Ascending aorta (tissue), 2 donors: ENCODE data around the gene DRAM1. TPM values are rescaled to one million over a fixed set of nuclear protein-coding genes. Genes with fewer than 3 reads are reported as not detected.
"Not testable (repeated sequence)": the region's sequence is repeated elsewhere in the genome, so short reads cannot be mapped to it uniquely, and the experiment has no call there.

ENCODE experiments used
- DNase-seq, 2 donors: peaks; one replicate each; pipeline ENCODE4 v3.0.0-alpha.2; 2019; ENCODE audit warnings: low spot score in 2 of 2
- H3K27ac ChIP-seq, 2 donors: fragments of 200-600 bp; sonication (generic); one replicate each; pipeline ENCODE4 v1.5.1; 2016 to 2017; ENCODE audit warnings: mild to moderate bottlenecking in 1 of 2
- H3K27me3 ChIP-seq: fragments of 200-600 bp; sonication (generic); one replicate; pipeline ENCODE4 v1.5.1; 2017
- H3K36me3 ChIP-seq, 2 donors: fragments of 200-600 bp; sonication (generic); one replicate each; pipeline ENCODE4 v1.5.1; 2016
- H3K4me1 ChIP-seq, 2 donors: fragments of 200-600 bp; sonication (generic); one replicate each; pipeline ENCODE4 v1.5.1; 2016 to 2017; ENCODE audit warnings: mild to moderate bottlenecking in 1 of 2
- H3K4me3 ChIP-seq, 2 donors: fragments of 200-600 bp; sonication (generic); one replicate each; pipeline ENCODE4 v1.5.1; 2016 to 2017; ENCODE audit warnings: mild to moderate bottlenecking in 1 of 2
- H3K9me3 ChIP-seq, 2 donors: fragments of 200-600 bp; sonication (generic); one replicate each; pipeline ENCODE4 v1.5.1; 2016
- intact Hi-C: fragments of 100-400 bp; cut with DNase I; formaldehyde crosslinking; loops from one replicate; pipeline ENCODE4 v1.15.1; 2023
- total RNA-seq: library from RNA; depleted of rRNA; stranded (reverse); fragments of >200 nt; gene quantifications from one replicate; pipeline ENCODE4 v1.1.0, GENCODE V29; 2016
- TF ChIP-seq, protein P1 (sequence below), 3 experiments: fragments of 200-600 bp in 2 of 3; fragments of 450-650 bp in 1 of 3; sonication (generic) in 2 of 3; IDR thresholded peaks; one replicate each; pipeline ENCODE4 v1.5.1; 2016 to 2019; ENCODE audit warnings: antibody characterized with exemption in 3 of 3, mild to moderate bottlenecking in 1 of 3, moderate library complexity in 1 of 3

Gene DRAM1
- total RNA-seq, 1 donor from 2014 or later: 8.8 TPM

DNA sequence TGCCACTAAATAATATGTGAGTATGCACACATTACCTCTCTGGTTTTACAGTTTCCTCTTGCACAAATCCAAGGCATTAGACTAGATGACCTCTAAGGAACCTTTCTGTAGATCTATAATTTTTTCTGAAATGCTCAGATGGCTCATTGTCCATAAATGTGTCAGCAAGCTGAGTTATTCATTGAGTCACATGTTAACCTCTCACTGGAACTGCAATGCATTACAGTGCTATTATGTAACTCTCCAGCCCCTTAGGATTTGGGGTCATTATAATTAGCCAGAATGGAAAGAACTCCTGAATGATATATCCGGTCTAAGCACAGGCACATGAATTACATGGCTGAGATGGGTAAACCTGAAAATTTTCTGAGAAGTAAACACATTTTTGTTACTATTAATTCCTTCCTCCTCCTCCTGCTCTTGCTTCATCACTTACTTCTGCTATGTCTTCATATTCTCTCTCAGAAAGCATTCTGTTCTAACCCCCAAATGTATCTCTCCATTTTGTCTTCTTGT is 20.3 kb upstream of the DRAM1 start:
- DNase-seq: no peak
- H3K4me3 ChIP-seq: no peak overlapping the region
- H3K27ac ChIP-seq: no peak overlapping the region
- H3K36me3 ChIP-seq: no peaks in the 10 kb centered on the region
- no peaks in the 10 kb centered on the region for H3K9me3 ChIP-seq
- peaks cover 0 to 2% of the 10 kb centered on the region in 2 donors for H3K4me1 ChIP-seq
- intact Hi-C loops: no loop called here
- TF ChIP-seq, protein P1, sequence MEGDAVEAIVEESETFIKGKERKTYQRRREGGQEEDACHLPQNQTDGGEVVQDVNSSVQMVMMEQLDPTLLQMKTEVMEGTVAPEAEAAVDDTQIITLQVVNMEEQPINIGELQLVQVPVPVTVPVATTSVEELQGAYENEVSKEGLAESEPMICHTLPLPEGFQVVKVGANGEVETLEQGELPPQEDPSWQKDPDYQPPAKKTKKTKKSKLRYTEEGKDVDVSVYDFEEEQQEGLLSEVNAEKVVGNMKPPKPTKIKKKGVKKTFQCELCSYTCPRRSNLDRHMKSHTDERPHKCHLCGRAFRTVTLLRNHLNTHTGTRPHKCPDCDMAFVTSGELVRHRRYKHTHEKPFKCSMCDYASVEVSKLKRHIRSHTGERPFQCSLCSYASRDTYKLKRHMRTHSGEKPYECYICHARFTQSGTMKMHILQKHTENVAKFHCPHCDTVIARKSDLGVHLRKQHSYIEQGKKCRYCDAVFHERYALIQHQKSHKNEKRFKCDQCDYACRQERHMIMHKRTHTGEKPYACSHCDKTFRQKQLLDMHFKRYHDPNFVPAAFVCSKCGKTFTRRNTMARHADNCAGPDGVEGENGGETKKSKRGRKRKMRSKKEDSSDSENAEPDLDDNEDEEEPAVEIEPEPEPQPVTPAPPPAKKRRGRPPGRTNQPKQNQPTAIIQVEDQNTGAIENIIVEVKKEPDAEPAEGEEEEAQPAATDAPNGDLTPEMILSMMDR (IDR thresholded peaks at IDR 0.05): no peak
- H3K27me3 ChIP-seq: no peaks in the 10 kb centered on the region

DNA sequence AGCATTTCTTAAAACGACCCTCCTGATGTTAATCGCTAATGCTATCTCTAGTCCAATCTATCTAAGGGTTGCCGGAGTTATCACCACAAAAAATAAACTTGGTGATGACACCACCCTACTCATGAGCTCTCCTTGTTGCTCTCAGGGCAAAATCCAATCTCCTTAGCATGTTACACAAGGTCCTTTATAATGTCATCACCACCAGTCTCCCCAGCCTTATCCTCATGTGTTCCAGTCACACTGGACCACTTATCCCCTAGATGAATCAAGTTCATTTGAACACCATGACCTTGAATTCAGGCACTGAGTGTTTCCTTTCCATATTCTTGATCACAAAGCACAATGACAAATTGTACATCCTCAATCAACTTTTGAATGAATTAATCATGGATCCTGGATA is 19.0 kb upstream of the DRAM1 start:
- TF ChIP-seq, protein P1 (IDR thresholded peaks at IDR 0.05): no peak
- Histone ChIP-seq H3K36me3 (no peaks in the 10 kb centered on the region), H3K27ac (no peak overlapping the region), H3K4me3 (no peak overlapping the region), H3K9me3 (no peaks in the 10 kb centered on the region), H3K27me3 (no peaks in the 10 kb centered on the region), H3K4me1 (peaks cover 0 to 2% of the 10 kb centered on the region in 2 donors)
- no peak for DNase-seq
- intact Hi-C loops: no loop called here

DNA sequence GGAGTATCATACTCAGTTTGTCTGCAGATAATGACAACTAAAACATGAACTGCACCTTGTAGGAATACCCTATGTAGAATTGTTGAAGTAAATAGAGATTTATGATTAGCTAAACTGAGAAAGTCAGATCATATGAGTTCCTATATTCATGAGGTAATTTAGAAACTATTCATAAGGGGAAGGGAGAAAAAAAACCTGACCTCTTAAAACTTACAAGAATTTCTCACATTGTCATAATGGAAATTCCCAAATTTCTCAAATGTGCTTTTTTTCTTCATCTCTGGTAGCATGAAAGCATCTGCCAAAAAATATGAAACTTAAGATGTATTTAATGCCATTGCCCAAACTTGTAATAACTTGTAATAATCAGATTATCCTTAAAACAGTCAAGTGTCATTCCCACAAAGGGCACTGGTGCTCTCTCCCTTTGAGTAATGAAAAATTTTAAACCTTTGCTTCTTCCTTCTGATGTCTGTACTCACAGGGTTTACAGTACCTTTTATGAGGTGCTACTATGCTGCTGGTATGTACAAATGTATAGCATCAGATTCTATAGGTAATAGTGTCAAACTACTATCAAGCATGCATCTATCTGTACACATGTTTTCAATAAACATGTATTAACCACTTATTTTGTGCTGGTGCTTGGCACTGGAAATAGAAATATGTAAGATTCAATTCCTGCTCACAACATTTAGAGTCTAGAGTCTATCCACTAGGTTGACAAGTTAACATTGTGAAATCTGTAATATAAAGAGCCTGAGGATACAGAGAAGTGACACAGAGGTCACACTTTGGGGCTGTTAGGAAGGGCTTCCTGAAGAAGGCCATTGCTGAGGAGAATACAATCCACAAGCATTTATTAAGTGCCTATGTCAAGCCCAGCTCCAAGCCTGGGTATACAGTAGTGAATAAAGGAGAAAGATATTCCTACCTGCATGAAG is 17.4 kb upstream of the DRAM1 start:
- DNase-seq: no peak
- H3K4me1 ChIP-seq: peaks cover 0 to under 1% of the 10 kb centered on the region in 2 donors
- H3K36me3 ChIP-seq: no peaks in the 10 kb centered on the region
- TF ChIP-seq, protein P1 (IDR thresholded peaks at IDR 0.05): no peak
- intact Hi-C loops: no loop called here
- no peaks in the 10 kb centered on the region for H3K27me3 ChIP-seq
- no peak overlapping the region for H3K4me3 ChIP-seq
- H3K27ac ChIP-seq: no peak overlapping the region
- H3K9me3 ChIP-seq: no peaks in the 10 kb centered on the region

DNA sequence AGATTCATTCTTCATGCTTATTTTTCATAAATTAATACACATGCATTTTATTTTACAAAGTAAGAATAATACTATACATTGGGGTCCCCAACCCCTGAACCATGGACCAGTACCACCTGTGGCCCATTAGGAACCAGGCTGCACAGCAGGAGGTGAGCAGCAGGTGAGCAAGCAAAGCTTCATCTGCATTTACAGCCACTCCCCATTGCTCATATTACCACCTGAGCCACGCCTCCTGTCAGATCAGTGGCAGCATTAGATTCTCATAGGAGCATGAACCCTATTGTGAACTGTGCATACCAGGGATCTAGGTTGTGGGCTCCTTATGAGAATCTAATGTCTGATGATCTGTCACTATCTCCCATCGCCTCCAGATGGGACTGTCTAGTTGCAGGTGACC is 15.7 kb upstream of the DRAM1 start:
- H3K4me1 ChIP-seq, H3K9me3 ChIP-seq, H3K27ac ChIP-seq, H3K36me3 ChIP-seq, H3K4me3 ChIP-seq, DNase-seq, intact Hi-C loops, H3K27me3 ChIP-seq: not testable (repeated sequence)

DNA sequence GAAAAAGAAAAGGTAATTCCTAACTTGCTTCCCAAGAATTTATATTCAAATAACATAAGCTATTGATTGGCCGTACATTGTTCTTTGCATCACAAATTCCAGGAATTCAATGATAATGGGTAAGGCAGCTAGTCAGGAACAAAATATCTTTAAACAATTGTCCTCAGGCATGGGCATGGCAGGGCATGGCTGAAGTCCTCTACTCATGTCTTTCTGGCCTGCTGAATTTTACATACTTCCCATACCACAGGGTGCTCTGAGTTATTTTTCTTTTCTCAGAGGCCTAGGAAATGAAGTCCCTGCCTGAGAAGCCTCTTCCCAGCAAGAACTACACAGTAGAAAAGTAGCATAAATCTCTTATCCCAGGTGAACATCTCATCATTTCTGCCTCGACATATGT is 15.1 kb upstream of the DRAM1 start:
- intact Hi-C loops: no loop called here
- H3K27me3 ChIP-seq: no peaks in the 10 kb centered on the region
- no peak overlapping the region for H3K27ac ChIP-seq
- TF ChIP-seq, protein P1 (IDR thresholded peaks at IDR 0.05): no peak
- H3K4me1 ChIP-seq: no peaks in the 10 kb centered on the region
- no peaks in the 10 kb centered on the region for H3K36me3 ChIP-seq
- H3K4me3 ChIP-seq: no peak overlapping the region
- H3K9me3 ChIP-seq: peaks cover 0 to 3% of the 10 kb centered on the region in 2 donors
- DNase-seq: no peak

DNA sequence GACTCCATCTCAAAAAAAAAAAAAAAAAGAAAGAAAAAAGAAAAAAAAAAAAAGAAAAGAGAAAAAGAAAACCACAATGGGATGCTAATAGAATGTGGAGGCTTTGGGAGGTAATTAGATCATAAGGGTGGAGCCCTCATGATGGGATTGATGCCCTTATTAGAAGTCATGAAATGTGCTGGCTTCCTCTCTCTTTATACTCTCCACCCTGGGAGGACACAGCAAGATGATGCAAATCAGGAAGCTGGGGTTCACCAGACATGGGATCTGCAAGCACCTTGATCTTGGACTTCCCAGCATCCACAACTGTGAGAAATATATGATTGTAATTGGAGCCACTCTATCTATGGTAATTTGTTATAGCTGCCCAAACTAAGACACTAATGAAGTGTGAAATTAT is 13.4 kb upstream of the DRAM1 start:
- H3K4me3 ChIP-seq: no peak overlapping the region
- no peaks in the 10 kb centered on the region for H3K4me1 ChIP-seq
- peaks cover 0 to 3% of the 10 kb centered on the region in 2 donors for H3K9me3 ChIP-seq
- DNase-seq: no peak
- H3K27ac ChIP-seq: no peak overlapping the region
- TF ChIP-seq, protein P1 (IDR thresholded peaks at IDR 0.05): no peak
- no peaks in the 10 kb centered on the region for H3K27me3 ChIP-seq
- no peaks in the 10 kb centered on the region for H3K36me3 ChIP-seq
- intact Hi-C loops: no loop called here
